Chondrocyte (in vitro differentiated cells): ENCODE measurements around the gene NOL3. TPM values are rescaled to one million over a fixed set of nuclear protein-coding genes. Genes with fewer than 3 reads are reported as not detected.

Experiments used
- DNase-seq: peaks from one replicate; pipeline ENCODE4 v3.0.0; 2021; ENCODE audit warnings: mixed read lengths, low spot score
- H3K27ac Mint-ChIP-seq: one replicate; pipeline ENCODE4 v1.8.0; 2021; ENCODE audit warnings: mild to moderate bottlenecking, moderate library complexity, mixed read lengths; ENCODE audit not compliant: unreplicated experiment
- H3K27me3 Mint-ChIP-seq: 2 replicates; pipeline ENCODE4 v1.8.0; 2021; ENCODE audit warnings: low read depth, mixed read lengths
- H3K36me3 Mint-ChIP-seq: 2 replicates; pipeline ENCODE4 v1.8.0; 2021; ENCODE audit warnings: low read depth, mixed read lengths
- H3K4me1 Mint-ChIP-seq: 2 replicates; pipeline ENCODE4 v1.8.0; 2021; ENCODE audit warnings: low read depth, mild to moderate bottlenecking, mixed read lengths
- H3K4me3 Mint-ChIP-seq: one replicate; pipeline ENCODE4 v1.8.0; 2021; ENCODE audit warnings: mild to moderate bottlenecking, moderate library complexity, mixed read lengths; ENCODE audit not compliant: unreplicated experiment
- H3K9me3 Mint-ChIP-seq: 2 replicates; pipeline ENCODE4 v1.8.0; 2021; ENCODE audit warnings: low read depth, mixed read lengths
- CTCF ChIP-seq: fragments of 200-600 bp; sonication (generic); IDR thresholded peaks from 2 replicates; pipeline ENCODE4 v1.5.0; 2021; ENCODE audit warnings: antibody characterized with exemption, mild to moderate bottlenecking, moderate library complexity
- total RNA-seq: library from RNA; stranded (reverse); gene quantifications from 3 replicates; pipeline ENCODE4 v1.2.1, GENCODE V29; 2021

NOL3 gene
- total RNA-seq, 1 donor from 2014 or later: 31.2 TPM

- Mint-ChIP-seq H3K4me1 (peaks cover 21% of the 10 kb centered on the region), H3K27ac (no peak overlapping the region), H3K9me3 (no peaks in the 10 kb centered on the region), H3K4me3 (no peak overlapping the region), H3K36me3 (peaks cover 18% of the 10 kb centered on the region), H3K27me3 (no peaks in the 10 kb centered on the region)
- peak; percentile 39 for DNase-seq
- no peak for TF ChIP-seq CTCF
These were observed 22.7 kb upstream of the NOL3 start for GRCh38 chr16:67147437-67148140.

- Mint-ChIP-seq H3K27me3 (no peaks in the 10 kb centered on the region), H3K4me3 (no peak overlapping the region), H3K27ac (peak overlapping the region; percentile 65)
These were observed 22.1 kb upstream of the NOL3 start for GRCh38 chr16:67148221-67148620.

GRCh38 chr16:67148656-67149275, 21.6 kb upstream of the NOL3 start:
- H3K4me1 Mint-ChIP-seq: peaks cover 21% of the 10 kb centered on the region
- TF ChIP-seq CTCF: no peak
- no peaks in the 10 kb centered on the region for H3K9me3 Mint-ChIP-seq
- no peak for DNase-seq
- peak overlapping the region; percentile 70 for H3K27ac Mint-ChIP-seq
- no peaks in the 10 kb centered on the region for H3K27me3 Mint-ChIP-seq
- H3K36me3 Mint-ChIP-seq: peaks cover 11% of the 10 kb centered on the region
- H3K4me3 Mint-ChIP-seq: peak overlapping the region; percentile 59

More at GRCh38 chr16:67148221-67148620, 22.1 kb upstream of the NOL3 start:
- no peak for TF ChIP-seq CTCF
- Mint-ChIP-seq H3K4me1 (peaks cover 21% of the 10 kb centered on the region), H3K36me3 (peaks cover 14% of the 10 kb centered on the region), H3K9me3 (no peaks in the 10 kb centered on the region)
- peak; percentile 43 for DNase-seq

- no peak for DNase-seq
- H3K36me3 Mint-ChIP-seq: peaks cover 11% of the 10 kb centered on the region
- H3K9me3 Mint-ChIP-seq: no peaks in the 10 kb centered on the region
- H3K27me3 Mint-ChIP-seq: no peaks in the 10 kb centered on the region
- H3K27ac Mint-ChIP-seq: peak overlapping the region; percentile 70
- no peak for TF ChIP-seq CTCF
- peaks cover 21% of the 10 kb centered on the region for H3K4me1 Mint-ChIP-seq
- peak overlapping the region; percentile 59 for H3K4me3 Mint-ChIP-seq
These were observed 20.9 kb upstream of the NOL3 start for GRCh38 chr16:67149276-67150046.
